ENCODE results near the gene TACC2. TPM values are rescaled to one million over a fixed set of nuclear protein-coding genes. Genes with fewer than 3 reads are reported as not detected.

The TACC2 gene
- total and polyA plus RNA-seq, 2 donors (not counting 3 experiments of a cell fraction or from before 2014, with no cell fraction given): 14.4 to 46.2 TPM

- DNase-seq (ENCODE audit: low read depth, low spot score): no peak
These were observed 66.3 kb downstream of the TACC2 start for GRCh38 chr10:122055252-122055651.

GRCh38 chr10:122056431-122057094 is 67.6 kb downstream of the TACC2 start:
- Histone ChIP-seq H3K9me1 (replicated peaks; ENCODE audit: control insufficient read depth, extremely low read depth, insufficient read depth, low read length) (no peaks in the 10 kb centered on the region), H3K4me1 (ENCODE audit: control insufficient read depth, extremely low read depth, insufficient read depth, low read length) (peaks cover 15% of the 10 kb centered on the region), H3K9ac (replicated peaks; ENCODE audit: extremely low read depth, insufficient read depth, low read length) (no peak overlapping the region), H3K36me3 (ENCODE audit: control insufficient read depth in 2 of 2, extremely low read depth in 1 of 2, insufficient read depth in 2 of 2, low read length in 2 of 2) (no peaks in the 10 kb centered on the region), H3K27ac (ENCODE audit: insufficient read depth, low read depth, low read length) (no peak overlapping the region), H3K79me2 (ENCODE audit: control insufficient read depth, insufficient read depth, low read length) (no peaks in the 10 kb centered on the region), H3K4me2 (ENCODE audit: insufficient read depth, low read length) (no peak overlapping the region), H3K4me3 (replicated peaks in 1 of 3; ENCODE audit: insufficient read depth in 1 of 3, low read depth in 1 of 3, low read length in 3 of 3) (no peak overlapping the region), H3K9me3 (replicated peaks; ENCODE audit: control insufficient read depth, insufficient read depth, low read length) (no peaks in the 10 kb centered on the region), H4K20me1 (replicated peaks; ENCODE audit: control insufficient read depth, extremely low read depth, insufficient read depth, low read length) (no peaks in the 10 kb centered on the region), H3K27me3 (ENCODE audit: control insufficient read depth in 2 of 2, insufficient read depth in 2 of 2, low read length in 2 of 2) (no peaks in the 10 kb centered on the region), H2AFZ (ENCODE audit: low read depth, low read length) (no peak overlapping the region)
- intact Hi-C loops (cut with micrococcal nuclease) (no loop called here), dilution Hi-C loops (cut with MboI; ENCODE audit: extremely low pct_ligation_motif_present, low sequenced_read_pairs) (no loop called here)
- no peak for TF ChIP-seq MYC (IDR thresholded peaks at IDR 0.05; ENCODE audit: low read depth, low read length)
- TF ChIP-seq, protein P1, sequence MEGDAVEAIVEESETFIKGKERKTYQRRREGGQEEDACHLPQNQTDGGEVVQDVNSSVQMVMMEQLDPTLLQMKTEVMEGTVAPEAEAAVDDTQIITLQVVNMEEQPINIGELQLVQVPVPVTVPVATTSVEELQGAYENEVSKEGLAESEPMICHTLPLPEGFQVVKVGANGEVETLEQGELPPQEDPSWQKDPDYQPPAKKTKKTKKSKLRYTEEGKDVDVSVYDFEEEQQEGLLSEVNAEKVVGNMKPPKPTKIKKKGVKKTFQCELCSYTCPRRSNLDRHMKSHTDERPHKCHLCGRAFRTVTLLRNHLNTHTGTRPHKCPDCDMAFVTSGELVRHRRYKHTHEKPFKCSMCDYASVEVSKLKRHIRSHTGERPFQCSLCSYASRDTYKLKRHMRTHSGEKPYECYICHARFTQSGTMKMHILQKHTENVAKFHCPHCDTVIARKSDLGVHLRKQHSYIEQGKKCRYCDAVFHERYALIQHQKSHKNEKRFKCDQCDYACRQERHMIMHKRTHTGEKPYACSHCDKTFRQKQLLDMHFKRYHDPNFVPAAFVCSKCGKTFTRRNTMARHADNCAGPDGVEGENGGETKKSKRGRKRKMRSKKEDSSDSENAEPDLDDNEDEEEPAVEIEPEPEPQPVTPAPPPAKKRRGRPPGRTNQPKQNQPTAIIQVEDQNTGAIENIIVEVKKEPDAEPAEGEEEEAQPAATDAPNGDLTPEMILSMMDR (IDR thresholded peaks at IDR 0.05; ENCODE audit: extremely low read depth in 1 of 2, insufficient read depth in 1 of 2, low read depth in 1 of 2, low read length in 2 of 2): no peak
- TF ChIP-seq GATA2 (IDR thresholded peaks at IDR 0.05; ENCODE audit: insufficient read depth, insufficient read length, low read depth, low read length): no peak
- TF ChIP-seq, protein P2, sequence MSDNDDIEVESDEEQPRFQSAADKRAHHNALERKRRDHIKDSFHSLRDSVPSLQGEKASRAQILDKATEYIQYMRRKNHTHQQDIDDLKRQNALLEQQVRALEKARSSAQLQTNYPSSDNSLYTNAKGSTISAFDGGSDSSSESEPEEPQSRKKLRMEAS (IDR thresholded peaks at IDR 0.05; ENCODE audit: insufficient read depth, insufficient read length): no peak
- TF ChIP-seq EZH2 (IDR thresholded peaks at IDR 0.05; ENCODE audit: borderline replicate concordance, low read depth, low read length, severe bottlenecking): no peak
- TF ChIP-seq POLR2AphosphoS5 (IDR thresholded peaks at IDR 0.05; ENCODE audit: insufficient read depth, low read depth, low read length): no peak
- ChIA-PET POLR2A (no interaction called here), CTCF (interaction anchor here (2.0 kb wide), 1 partner anchor 85 kb away, joined by 9 read pairs; no protein-coding TSS in a partner anchor)
- DNase-seq (ENCODE audit: low read depth, low spot score) (no peak), FAIRE-seq (no peak)
- no TSS peak for BruUV-seq (replicated peaks)

More at GRCh38 chr10:122055252-122055651, 66.3 kb downstream of the TACC2 start:
- Histone ChIP-seq H3K79me2 (ENCODE audit: control insufficient read depth, insufficient read depth, low read length) (no peaks in the 10 kb centered on the region), H3K9ac (replicated peaks; ENCODE audit: extremely low read depth, insufficient read depth, low read length) (no peak overlapping the region), H3K9me1 (replicated peaks; ENCODE audit: control insufficient read depth, extremely low read depth, insufficient read depth, low read length) (no peaks in the 10 kb centered on the region), H2AFZ (ENCODE audit: low read depth, low read length) (no peak overlapping the region), H3K27me3 (ENCODE audit: control insufficient read depth in 2 of 2, insufficient read depth in 2 of 2, low read length in 2 of 2) (no peaks in the 10 kb centered on the region), H3K4me3 (replicated peaks in 1 of 3; ENCODE audit: insufficient read depth in 1 of 3, low read depth in 1 of 3, low read length in 3 of 3) (no peak overlapping the region), H4K20me1 (replicated peaks; ENCODE audit: control insufficient read depth, extremely low read depth, insufficient read depth, low read length) (no peaks in the 10 kb centered on the region), H3K4me1 (ENCODE audit: control insufficient read depth, extremely low read depth, insufficient read depth, low read length) (peaks cover 15% of the 10 kb centered on the region), H3K9me3 (replicated peaks; ENCODE audit: control insufficient read depth, insufficient read depth, low read length) (no peaks in the 10 kb centered on the region), H3K4me2 (ENCODE audit: insufficient read depth, low read length) (no peak overlapping the region), H3K36me3 (ENCODE audit: control insufficient read depth in 2 of 2, extremely low read depth in 1 of 2, insufficient read depth in 2 of 2, low read length in 2 of 2) (no peaks in the 10 kb centered on the region), H3K27ac (ENCODE audit: insufficient read depth, low read depth, low read length) (no peak overlapping the region)
- TF ChIP-seq GATA2 (IDR thresholded peaks at IDR 0.05; ENCODE audit: insufficient read depth, insufficient read length, low read depth, low read length): no peak
- TF ChIP-seq POLR2AphosphoS5 (IDR thresholded peaks at IDR 0.05; ENCODE audit: insufficient read depth, low read depth, low read length): no peak
- ChIA-PET CTCF (interaction anchor here (1.0 to 2.5 kb wide), 15 partner anchors 8 to 510 kb away, joined by 3 to 35 read pairs (median 6); partner anchors contain the start of gene ATE1), POLR2A (interaction anchor here (1.6 kb wide), 1 partner anchor 57 kb away, joined by 6 read pairs; no protein-coding TSS in a partner anchor)
- no TSS peak for BruUV-seq (replicated peaks)
- no peak for FAIRE-seq
- intact Hi-C loops (cut with micrococcal nuclease): no loop called here
- dilution Hi-C loops (cut with MboI; ENCODE audit: extremely low pct_ligation_motif_present, low sequenced_read_pairs): no loop called here
